Ishikawa (cell line): ENCODE data around the gene TMIGD1.

Source experiments
- CEBPB ChIP-seq: IDR thresholded peaks from 2 replicates; pipeline ENCODE4 v1.6.1; 2012
- CREB1 ChIP-seq: IDR thresholded peaks from 2 replicates; pipeline ENCODE4 v1.6.1; 2012; ENCODE audit warnings: low read depth
- EGR1 ChIP-seq: IDR thresholded peaks from 2 replicates; pipeline ENCODE4 v1.6.1; 2012
- EP300 ChIP-seq: IDR thresholded peaks from 2 replicates; pipeline ENCODE4 v1.6.1; 2012; ENCODE audit warnings: borderline replicate concordance
- FOXM1 ChIP-seq: IDR thresholded peaks from 2 replicates; pipeline ENCODE4 v1.6.1; 2012; ENCODE audit warnings: low read depth, borderline replicate concordance
- MAX ChIP-seq: IDR thresholded peaks from 2 replicates; pipeline ENCODE4 v1.6.1; 2012
- NFIC ChIP-seq: IDR thresholded peaks from 2 replicates; pipeline ENCODE4 v1.6.1; 2012
- RAD21 ChIP-seq: IDR thresholded peaks from 2 replicates; pipeline ENCODE4 v1.6.1; 2012; ENCODE audit warnings: low read depth
- REST ChIP-seq: IDR thresholded peaks from 2 replicates; pipeline ENCODE4 v1.6.1; 2012; ENCODE audit warnings: low read depth, mild to moderate bottlenecking
- TAF1 ChIP-seq: IDR thresholded peaks from 2 replicates; pipeline ENCODE4 v1.6.1; 2012; ENCODE audit warnings: low read depth, mild to moderate bottlenecking
- TCF12 ChIP-seq: IDR thresholded peaks from 2 replicates; pipeline ENCODE4 v1.6.1; 2012; ENCODE audit warnings: low read depth
- TEAD4 ChIP-seq: IDR thresholded peaks from 2 replicates; pipeline ENCODE4 v1.6.1; 2012
- USF1 ChIP-seq: IDR thresholded peaks from 2 replicates; pipeline ENCODE4 v1.6.1; 2012
- YY1 ChIP-seq: IDR thresholded peaks from 2 replicates; pipeline ENCODE4 v1.6.1; 2012; ENCODE audit warnings: low read depth
- ZBTB7A ChIP-seq: IDR thresholded peaks from 2 replicates; pipeline ENCODE4 v1.6.1; 2012; ENCODE audit warnings: low read depth

TMIGD1 gene

GRCh38 chr17:30271102-30271501 lies 62.8 kb downstream of the TMIGD1 start:
- TF ChIP-seq CEBPB (no peak), TCF12 (no peak), YY1 (no peak), MAX (no peak), RAD21 (no peak), TAF1 (no peak), USF1 (no peak), REST (no peak), EP300 (no peak), FOXM1 (no peak), EGR1 (no peak), ZBTB7A (no peak), NFIC (no peak), TEAD4 (no peak), CREB1 (no peak)

GRCh38 chr17:30267625-30268024 lies 66.2 kb downstream of the TMIGD1 start:
- TF ChIP-seq TEAD4 (no peak), CREB1 (no peak), ZBTB7A (no peak), CEBPB (no peak), REST (no peak), USF1 (no peak), EP300 (no peak), TAF1 (no peak), TCF12 (no peak), RAD21 (no peak), MAX (no peak)
